NCI-H226 (cell line): ENCODE results near the gene PHTF1.

Experiments used
- DNase-seq: peaks from one replicate; pipeline ENCODE4 v3.0.0-alpha.2; 2015

The PHTF1 gene

GRCh38 chr1:113759333-113760101 is at the start of gene PHTF1:
TSS of gene PHTF1 (minus strand) at chr1:113759486. CDS start at chr1:113758703, 783 bp downstream.
- DNase-seq, result peak; percentile 79

GRCh38 chr1:113808450-113809195 is 49.3 kb upstream of the PHTF1 start:
- DNase-seq, result no peak

- DNase-seq, result no peak
These were observed 46.4 kb upstream of the PHTF1 start for GRCh38 chr1:113805639-113806038.

GRCh38 chr1:113805256-113805531 is 45.9 kb upstream of the PHTF1 start:
- no peak for DNase-seq

- peak; percentile 59 for DNase-seq
These were observed 45.4 kb upstream of the PHTF1 start for GRCh38 chr1:113804421-113805255.

GRCh38 chr1:113802367-113803007 is 43.2 kb upstream of the PHTF1 start:
- no peak for DNase-seq

- no peak for DNase-seq
These were observed 41.2 kb upstream of the PHTF1 start for GRCh38 chr1:113800487-113800886.

GRCh38 chr1:113797472-113797871 is 38.2 kb upstream of the PHTF1 start:
- DNase-seq, result no peak

- no peak for DNase-seq
These were observed 34.9 kb upstream of the PHTF1 start for GRCh38 chr1:113793878-113794834.

- DNase-seq, result peak; percentile 41
These were observed 33.7 kb upstream of the PHTF1 start for GRCh38 chr1:113792986-113793385.

- no peak for DNase-seq
These were observed 33.2 kb upstream of the PHTF1 start for GRCh38 chr1:113792471-113792870.

- no peak for DNase-seq
These were observed 29.5 kb upstream of the PHTF1 start for GRCh38 chr1:113788802-113789201.

GRCh38 chr1:113787663-113788062 is 28.4 kb upstream of the PHTF1 start:
- no peak for DNase-seq

GRCh38 chr1:113786069-113786468 is 26.8 kb upstream of the PHTF1 start:
- DNase-seq, result peak; percentile 5

- no peak for DNase-seq
These were observed 25.0 kb upstream of the PHTF1 start for GRCh38 chr1:113784104-113784779.

GRCh38 chr1:113783254-113784103 is 24.2 kb upstream of the PHTF1 start:
- DNase-seq, result peak; percentile 27

- DNase-seq, result no peak
These were observed 23.1 kb upstream of the PHTF1 start for GRCh38 chr1:113782406-113782805.

- no peak for DNase-seq
These were observed 21.3 kb upstream of the PHTF1 start for GRCh38 chr1:113780374-113781146.

- DNase-seq, result no peak
These were observed 20.3 kb upstream of the PHTF1 start for GRCh38 chr1:113779542-113779941.
